Measurements from ENCODE around the gene CCDC157.

CCDC157 gene

GRCh38 chr22:30385942-30386341, 29.1 kb downstream of the CCDC157 start:
- H3K27ac ChIP-seq (ENCODE audit: low read depth in 2 of 2, low read length in 2 of 2), result no peak overlapping the region
- H3K9ac ChIP-seq (ENCODE audit: low read depth in 1 of 2, low read length in 2 of 2), result no peak overlapping the region
- no peaks in the 10 kb centered on the region for H3K27me3 ChIP-seq (ENCODE audit: control insufficient read depth in 2 of 2, insufficient read depth in 2 of 2, low read length in 2 of 2)
- no peaks in the 10 kb centered on the region for H3K9me3 ChIP-seq (ENCODE audit: control insufficient read depth in 2 of 2, low read length in 2 of 2)
- H3K4me3 ChIP-seq (ENCODE audit: low read length in 2 of 2), result peak overlapping the region in 1 of 2 donors; percentile 73
- H3K36me3 ChIP-seq (ENCODE audit: control insufficient read depth in 2 of 2, insufficient read depth in 2 of 2, low read length in 2 of 2), result no peaks in the 10 kb centered on the region
- H3K4me1 ChIP-seq (ENCODE audit: control insufficient read depth in 2 of 2, insufficient read depth in 2 of 2, low read length in 2 of 2), result peaks cover 7 to 10% of the 10 kb centered on the region in 2 donors

GRCh38 chr22:30386608-30386959, 29.8 kb downstream of the CCDC157 start:
- H3K27ac ChIP-seq (ENCODE audit: low read depth in 2 of 2, low read length in 2 of 2), result no peak overlapping the region
- H3K9me3 ChIP-seq (ENCODE audit: control insufficient read depth in 2 of 2, low read length in 2 of 2), result no peaks in the 10 kb centered on the region
- no peaks in the 10 kb centered on the region for H3K27me3 ChIP-seq (ENCODE audit: control insufficient read depth in 2 of 2, insufficient read depth in 2 of 2, low read length in 2 of 2)
- H3K4me3 ChIP-seq (ENCODE audit: low read length in 2 of 2), result peak overlapping the region; percentile 71 to 73
- H3K9ac ChIP-seq (ENCODE audit: low read depth in 1 of 2, low read length in 2 of 2), result peak overlapping the region; percentile 63 to 71
- no peaks in the 10 kb centered on the region for H3K36me3 ChIP-seq (ENCODE audit: control insufficient read depth in 2 of 2, insufficient read depth in 2 of 2, low read length in 2 of 2)
- H3K4me1 ChIP-seq (ENCODE audit: control insufficient read depth in 2 of 2, insufficient read depth in 2 of 2, low read length in 2 of 2), result peaks cover 7 to 10% of the 10 kb centered on the region in 2 donors

GRCh38 chr22:30386960-30387827, 30.4 kb downstream of the CCDC157 start, which contains the start of gene RNF215:
RNF215 (minus strand) TSS chr22:30387411; CDS start chr22:30387313, 98 bp downstream.
- Histone ChIP-seq H3K27ac (ENCODE audit: low read depth in 2 of 2, low read length in 2 of 2) (peak within 1 kb of the TSS in 1 of 2 donors; percentile 38), H3K36me3 (ENCODE audit: control insufficient read depth in 2 of 2, insufficient read depth in 2 of 2, low read length in 2 of 2) (no peaks in the 10 kb centered on the region), H3K9me3 (ENCODE audit: control insufficient read depth in 2 of 2, low read length in 2 of 2) (no peaks in the 10 kb centered on the region), H3K4me1 (ENCODE audit: control insufficient read depth in 2 of 2, insufficient read depth in 2 of 2, low read length in 2 of 2) (peaks cover 7 to 10% of the 10 kb centered on the region in 2 donors), H3K9ac (ENCODE audit: low read depth in 1 of 2, low read length in 2 of 2) (peak within 1 kb of the TSS; percentile 63 to 71), H3K27me3 (ENCODE audit: control insufficient read depth in 2 of 2, insufficient read depth in 2 of 2, low read length in 2 of 2) (no peaks in the 10 kb centered on the region), H3K4me3 (ENCODE audit: low read length in 2 of 2) (peak within 1 kb of the TSS; percentile 71 to 73)

GRCh38 chr22:30390974-30391691, 34.3 kb downstream of the CCDC157 start:
- Histone ChIP-seq H3K9me3 (ENCODE audit: control insufficient read depth in 2 of 2, low read length in 2 of 2) (no peaks in the 10 kb centered on the region), H3K36me3 (ENCODE audit: control insufficient read depth in 2 of 2, insufficient read depth in 2 of 2, low read length in 2 of 2) (no peaks in the 10 kb centered on the region), H3K4me3 (ENCODE audit: low read length in 2 of 2) (no peak overlapping the region), H3K9ac (ENCODE audit: low read depth in 1 of 2, low read length in 2 of 2) (peak overlapping the region in 1 of 2 donors; percentile 38), H3K4me1 (ENCODE audit: control insufficient read depth in 2 of 2, insufficient read depth in 2 of 2, low read length in 2 of 2) (peaks cover 7 to 10% of the 10 kb centered on the region in 2 donors), H3K27me3 (ENCODE audit: control insufficient read depth in 2 of 2, insufficient read depth in 2 of 2, low read length in 2 of 2) (peaks cover 0 to 4% of the 10 kb centered on the region in 2 donors), H3K27ac (ENCODE audit: low read depth in 2 of 2, low read length in 2 of 2) (no peak overlapping the region)

- Histone ChIP-seq H3K27ac (ENCODE audit: low read depth in 2 of 2, low read length in 2 of 2) (no peak overlapping the region), H3K4me1 (ENCODE audit: control insufficient read depth in 2 of 2, insufficient read depth in 2 of 2, low read length in 2 of 2) (peaks cover 6 to 10% of the 10 kb centered on the region in 2 donors)
These were observed 36.0 kb downstream of the CCDC157 start for GRCh38 chr22:30392661-30393321.

GRCh38 chr22:30393322-30393680, 36.5 kb downstream of the CCDC157 start:
- H3K27ac ChIP-seq (ENCODE audit: low read depth in 2 of 2, low read length in 2 of 2), result no peak overlapping the region
- no peak overlapping the region for H3K9ac ChIP-seq (ENCODE audit: low read depth in 1 of 2, low read length in 2 of 2)
- no peaks in the 10 kb centered on the region for H3K36me3 ChIP-seq (ENCODE audit: control insufficient read depth in 2 of 2, insufficient read depth in 2 of 2, low read length in 2 of 2)
- H3K9me3 ChIP-seq (ENCODE audit: control insufficient read depth in 2 of 2, low read length in 2 of 2), result no peaks in the 10 kb centered on the region
- H3K27me3 ChIP-seq (ENCODE audit: control insufficient read depth in 2 of 2, insufficient read depth in 2 of 2, low read length in 2 of 2), result peaks cover 10 to 12% of the 10 kb centered on the region in 2 donors
- H3K4me1 ChIP-seq (ENCODE audit: control insufficient read depth in 2 of 2, insufficient read depth in 2 of 2, low read length in 2 of 2), result peaks cover 10 to 12% of the 10 kb centered on the region in 2 donors
- no peak overlapping the region for H3K4me3 ChIP-seq (ENCODE audit: low read length in 2 of 2)

More at GRCh38 chr22:30392661-30393321, 36.0 kb downstream of the CCDC157 start:
- H3K36me3 ChIP-seq (ENCODE audit: control insufficient read depth in 2 of 2, insufficient read depth in 2 of 2, low read length in 2 of 2), result no peaks in the 10 kb centered on the region
- H3K9ac ChIP-seq (ENCODE audit: low read depth in 1 of 2, low read length in 2 of 2), result no peak overlapping the region
- H3K27me3 ChIP-seq (ENCODE audit: control insufficient read depth in 2 of 2, insufficient read depth in 2 of 2, low read length in 2 of 2), result peaks cover 6 to 9% of the 10 kb centered on the region in 2 donors
- H3K9me3 ChIP-seq (ENCODE audit: control insufficient read depth in 2 of 2, low read length in 2 of 2), result no peaks in the 10 kb centered on the region
- H3K4me3 ChIP-seq (ENCODE audit: low read length in 2 of 2), result no peak overlapping the region

- Histone ChIP-seq H3K4me1 (ENCODE audit: control insufficient read depth in 2 of 2, insufficient read depth in 2 of 2, low read length in 2 of 2) (peaks cover 10 to 12% of the 10 kb centered on the region in 2 donors), H3K9ac (ENCODE audit: low read depth in 1 of 2, low read length in 2 of 2) (no peak overlapping the region), H3K4me3 (ENCODE audit: low read length in 2 of 2) (no peak overlapping the region), H3K27me3 (ENCODE audit: control insufficient read depth in 2 of 2, insufficient read depth in 2 of 2, low read length in 2 of 2) (peaks cover 12 to 13% of the 10 kb centered on the region in 2 donors), H3K9me3 (ENCODE audit: control insufficient read depth in 2 of 2, low read length in 2 of 2) (no peaks in the 10 kb centered on the region), H3K36me3 (ENCODE audit: control insufficient read depth in 2 of 2, insufficient read depth in 2 of 2, low read length in 2 of 2) (no peaks in the 10 kb centered on the region), H3K27ac (ENCODE audit: low read depth in 2 of 2, low read length in 2 of 2) (no peak overlapping the region)
These were observed 37.1 kb downstream of the CCDC157 start for GRCh38 chr22:30393885-30394284.

- peak within 1 kb of the TSS; percentile 47 to 63 for H3K4me3 ChIP-seq (ENCODE audit: low read length in 2 of 2)
- H3K27me3 ChIP-seq (ENCODE audit: control insufficient read depth in 2 of 2, insufficient read depth in 2 of 2, low read length in 2 of 2), result peaks cover 13 to 17% of the 10 kb centered on the region in 2 donors
- H3K9ac ChIP-seq (ENCODE audit: low read depth in 1 of 2, low read length in 2 of 2), result peak within 1 kb of the TSS in 1 of 2 donors; percentile 40
- H3K9me3 ChIP-seq (ENCODE audit: control insufficient read depth in 2 of 2, low read length in 2 of 2), result no peaks in the 10 kb centered on the region
- peaks cover 10 to 12% of the 10 kb centered on the region in 2 donors for H3K4me1 ChIP-seq (ENCODE audit: control insufficient read depth in 2 of 2, insufficient read depth in 2 of 2, low read length in 2 of 2)
- no peaks in the 10 kb centered on the region for H3K36me3 ChIP-seq (ENCODE audit: control insufficient read depth in 2 of 2, insufficient read depth in 2 of 2, low read length in 2 of 2)
- H3K27ac ChIP-seq (ENCODE audit: low read depth in 2 of 2, low read length in 2 of 2), result no peak within 1 kb of the TSS
These were observed 40.3 kb downstream of the CCDC157 start, which contains the start of gene SEC14L2 for GRCh38 chr22:30396871-30397655. SEC14L2 (plus strand) TSS chr22:30397018; CDS start chr22:30397117, 99 bp downstream.
